BE2C (cell line): ENCODE results near the gene KDM5C.
"Not testable (repeated sequence)": the region's sequence is repeated elsewhere in the genome, so short reads cannot be mapped to it uniquely, and the experiment has no call there.

Source experiments
- DNase-seq: peaks from one replicate; pipeline ENCODE4 v3.0.0-alpha.2; 2020
- H3K27me3 ChIP-seq: fragments of 250-450 bp; sonication (Bioruptor Pico); 2 replicates; pipeline ENCODE4 v1.5.1; 2020; ENCODE audit warnings: mild to moderate bottlenecking
- H3K36me3 ChIP-seq: fragments of 250-450 bp; sonication (Bioruptor Pico); 2 replicates; pipeline ENCODE4 v1.5.1; 2020; ENCODE audit warnings: mild to moderate bottlenecking
- H3K4me1 ChIP-seq: fragments of 250-450 bp; sonication (Bioruptor Pico); 2 replicates; pipeline ENCODE4 v1.5.1; 2020
- H3K4me3 ChIP-seq: 2 replicates; pipeline ENCODE4 v1.5.1; 2011; ENCODE audit warnings: low read depth, low read length
- H3K9me3 ChIP-seq: fragments of 250-450 bp; sonication (Bioruptor Pico); 2 replicates; pipeline ENCODE4 v1.5.1; 2020
- TF ChIP-seq, protein P1 (sequence below): IDR thresholded peaks from 2 replicates; pipeline ENCODE4 v1.5.1; 2012; ENCODE audit warnings: mild to moderate bottlenecking, low read depth, low read length

KDM5C gene

DNA sequence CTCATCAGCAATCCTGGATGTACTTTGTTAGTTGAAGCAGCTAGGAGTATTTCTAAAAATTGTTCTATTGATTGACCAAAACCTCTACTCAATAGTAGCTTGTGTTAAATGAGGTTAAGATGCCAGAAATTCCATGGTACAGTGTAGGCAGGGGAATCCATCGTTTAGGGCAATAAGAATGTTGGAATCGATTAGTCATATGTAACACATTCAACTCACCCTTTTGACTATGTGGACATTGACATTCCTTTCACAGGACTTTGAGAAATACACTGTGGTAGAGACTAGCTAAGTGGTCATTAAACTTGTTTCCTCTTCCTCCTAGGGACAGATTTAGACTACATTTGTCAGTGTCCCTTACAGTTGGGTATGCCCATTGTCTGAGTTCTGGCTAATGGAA lies 40.2 kb downstream of the KDM5C start:
- TF ChIP-seq, protein P1, sequence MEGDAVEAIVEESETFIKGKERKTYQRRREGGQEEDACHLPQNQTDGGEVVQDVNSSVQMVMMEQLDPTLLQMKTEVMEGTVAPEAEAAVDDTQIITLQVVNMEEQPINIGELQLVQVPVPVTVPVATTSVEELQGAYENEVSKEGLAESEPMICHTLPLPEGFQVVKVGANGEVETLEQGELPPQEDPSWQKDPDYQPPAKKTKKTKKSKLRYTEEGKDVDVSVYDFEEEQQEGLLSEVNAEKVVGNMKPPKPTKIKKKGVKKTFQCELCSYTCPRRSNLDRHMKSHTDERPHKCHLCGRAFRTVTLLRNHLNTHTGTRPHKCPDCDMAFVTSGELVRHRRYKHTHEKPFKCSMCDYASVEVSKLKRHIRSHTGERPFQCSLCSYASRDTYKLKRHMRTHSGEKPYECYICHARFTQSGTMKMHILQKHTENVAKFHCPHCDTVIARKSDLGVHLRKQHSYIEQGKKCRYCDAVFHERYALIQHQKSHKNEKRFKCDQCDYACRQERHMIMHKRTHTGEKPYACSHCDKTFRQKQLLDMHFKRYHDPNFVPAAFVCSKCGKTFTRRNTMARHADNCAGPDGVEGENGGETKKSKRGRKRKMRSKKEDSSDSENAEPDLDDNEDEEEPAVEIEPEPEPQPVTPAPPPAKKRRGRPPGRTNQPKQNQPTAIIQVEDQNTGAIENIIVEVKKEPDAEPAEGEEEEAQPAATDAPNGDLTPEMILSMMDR, result no peak
- H3K4me1 ChIP-seq, result no peaks in the 10 kb centered on the region
- no peak for DNase-seq
- no peaks in the 10 kb centered on the region for H3K36me3 ChIP-seq
- no peaks in the 10 kb centered on the region for H3K27me3 ChIP-seq
- H3K9me3 ChIP-seq, result no peaks in the 10 kb centered on the region
- no peak overlapping the region for H3K4me3 ChIP-seq

DNA sequence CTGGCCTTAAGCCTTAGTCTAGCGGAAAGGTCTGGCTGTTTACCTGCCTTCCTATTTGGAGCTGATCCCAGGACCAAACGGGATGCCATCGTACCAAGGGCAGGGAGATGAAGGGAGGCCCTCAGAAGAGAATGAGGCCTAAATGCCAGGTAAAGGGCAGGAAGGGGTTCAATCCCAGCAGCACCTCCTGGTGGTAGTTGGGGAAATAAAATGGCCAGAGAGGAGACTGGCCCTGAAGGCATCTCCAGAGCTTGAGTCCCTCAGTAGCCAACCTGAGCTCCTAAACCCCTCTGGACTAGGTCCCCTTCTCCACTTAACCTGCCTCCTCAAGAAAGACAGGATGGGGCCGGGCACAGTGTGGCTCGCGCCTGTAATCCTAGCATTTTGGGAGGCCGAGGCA lies 53.7 kb downstream of the KDM5C start:
- Histone ChIP-seq H3K4me1 (no peaks in the 10 kb centered on the region), H3K36me3 (no peaks in the 10 kb centered on the region), H3K9me3 (no peaks in the 10 kb centered on the region), H3K4me3 (no peak overlapping the region), H3K27me3 (no peaks in the 10 kb centered on the region)
- no peak for DNase-seq
- TF ChIP-seq, protein P1, result peak; percentile 17; the same call in 1 of the 2 replicates

DNA sequence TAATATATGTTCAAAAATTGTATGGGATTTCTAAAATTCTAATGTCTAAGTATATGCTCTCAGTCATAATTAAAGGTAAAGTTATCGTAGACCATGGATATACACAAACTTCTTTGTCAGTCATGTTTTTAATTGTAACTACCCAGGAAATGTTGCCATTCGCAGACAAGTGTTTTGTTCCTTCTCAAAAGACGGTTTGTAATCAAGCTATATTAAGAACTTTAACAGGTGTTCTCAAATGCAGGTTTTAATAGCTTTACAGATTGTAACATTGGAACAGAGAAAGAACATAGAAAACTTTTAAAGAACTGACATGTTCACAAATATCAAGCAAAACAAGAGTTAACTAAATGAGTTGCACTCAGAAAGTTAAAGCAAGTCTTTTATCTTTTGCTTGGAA lies 58.9 kb downstream of the KDM5C start:
- Histone ChIP-seq H3K36me3 (no peaks in the 10 kb centered on the region), H3K27me3 (no peaks in the 10 kb centered on the region), H3K4me3 (no peak overlapping the region), H3K9me3 (no peaks in the 10 kb centered on the region), H3K4me1 (no peaks in the 10 kb centered on the region)
- DNase-seq, result no peak
- TF ChIP-seq, protein P1, result no peak

DNA sequence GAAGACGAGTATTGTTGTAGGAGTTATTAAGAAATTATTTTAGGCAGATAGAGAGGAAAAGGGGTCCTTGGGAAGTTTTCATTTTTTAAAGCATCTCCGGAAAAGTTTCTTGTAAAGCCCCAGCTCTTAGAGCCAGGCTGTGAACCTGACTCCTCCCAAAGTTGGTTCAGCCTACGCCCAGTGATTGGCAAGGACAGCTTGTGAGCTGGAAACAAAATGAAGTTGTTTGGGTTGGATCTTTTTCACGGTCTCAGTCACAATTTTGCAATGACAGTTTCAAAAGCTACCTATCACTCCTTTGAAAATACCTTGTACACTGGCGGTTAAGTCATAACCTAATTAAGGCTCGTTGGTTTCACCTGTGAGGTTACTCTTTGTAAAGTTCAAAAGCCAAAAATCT lies 60.4 kb downstream of the KDM5C start:
- not testable (repeated sequence) for H3K36me3 ChIP-seq, H3K4me1 ChIP-seq, DNase-seq, H3K27me3 ChIP-seq, H3K4me3 ChIP-seq, H3K9me3 ChIP-seq

DNA sequence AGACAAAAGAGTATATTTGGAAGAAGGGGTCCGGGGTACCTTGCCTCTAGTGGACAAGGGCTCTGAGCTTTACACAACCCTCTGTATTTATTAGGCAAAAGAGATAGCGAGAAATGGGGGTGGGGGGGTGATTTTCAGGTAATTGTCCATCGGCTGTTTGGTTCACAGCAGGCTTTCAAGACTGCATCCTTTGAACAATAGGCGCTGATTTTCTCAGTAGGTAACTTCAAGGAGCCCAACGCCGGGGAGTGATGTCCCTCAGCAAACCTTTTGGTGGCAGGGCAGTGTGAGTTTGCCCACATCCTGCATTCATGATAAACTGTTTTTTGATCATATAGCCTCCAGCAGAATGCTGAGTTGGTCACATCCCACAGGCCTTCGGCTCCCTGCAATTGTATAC lies 61.6 kb downstream of the KDM5C start:
- TF ChIP-seq, protein P1, result no peak
- Histone ChIP-seq H3K36me3 (no peaks in the 10 kb centered on the region), H3K27me3 (no peaks in the 10 kb centered on the region), H3K4me3 (no peak overlapping the region), H3K9me3 (no peaks in the 10 kb centered on the region), H3K4me1 (no peaks in the 10 kb centered on the region)
- DNase-seq, result no peak

DNA sequence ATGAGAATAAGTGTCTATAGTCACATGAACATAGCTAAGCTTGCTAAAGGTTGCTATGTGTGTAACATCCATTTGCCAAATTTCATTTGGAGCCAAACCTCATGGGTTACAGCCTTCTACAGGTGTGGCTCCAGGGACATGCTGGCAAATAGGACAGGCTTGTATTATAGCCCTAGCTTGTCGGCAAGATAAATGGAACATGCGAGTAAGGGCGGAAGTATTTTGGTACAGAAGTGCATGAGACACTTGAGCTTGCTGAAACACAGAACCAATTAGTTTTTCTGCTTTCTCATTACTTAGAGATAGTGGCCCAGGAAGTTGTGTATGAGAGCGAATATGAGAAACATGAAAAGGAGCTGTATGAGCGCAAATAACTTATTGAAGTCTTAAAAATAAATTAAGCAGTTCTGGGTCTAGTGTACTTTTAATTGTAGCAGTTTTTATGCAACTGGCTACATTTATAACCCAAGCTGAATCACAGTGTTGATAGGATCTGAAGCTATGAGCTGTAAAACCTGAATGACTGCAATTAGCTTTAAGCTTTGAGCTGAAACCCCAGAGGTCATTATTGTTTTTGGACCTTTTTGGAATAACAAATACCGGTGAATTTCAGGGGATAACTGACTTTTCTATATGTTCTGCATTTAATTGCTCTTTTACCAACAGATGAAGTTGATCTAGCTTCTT lies 64.6 kb downstream of the KDM5C start:
- H3K4me1 ChIP-seq, result no peaks in the 10 kb centered on the region
- H3K4me3 ChIP-seq, result no peak overlapping the region
- H3K36me3 ChIP-seq, result no peaks in the 10 kb centered on the region
- H3K27me3 ChIP-seq, result no peaks in the 10 kb centered on the region
- DNase-seq, result no peak
- TF ChIP-seq, protein P1, result no peak
- no peaks in the 10 kb centered on the region for H3K9me3 ChIP-seq
